ENCODE results near the gene KRTAP12-1.
"Not testable (repeated sequence)": the region's sequence is repeated elsewhere in the genome, so short reads cannot be mapped to it uniquely, and the experiment has no call there.

GRCh38 chr21:44685050-44685449 lies 3.1 kb upstream of the KRTAP12-1 start:
- TF ChIP-seq EZH2phosphoT487 (IDR thresholded peaks at IDR 0.05; ENCODE audit: insufficient read depth, low read depth); EZH2 (IDR thresholded peaks at IDR 0.05; ENCODE audit: insufficient read depth, poor library complexity, severe bottlenecking): not testable (repeated sequence)
